Stimulated activated CD8-positive, alpha-beta memory T cell treated with anti-CD3 and anti-CD28 coated beads, Interleukin-7, amount 100 ng/mL, for 1 hour (primary cell): ENCODE results near the gene CHPF2.

Experiments used
- DNase-seq, 2 donors: peaks; one replicate each; pipeline ENCODE4 v3.0.0-alpha.2; 2020; ENCODE audit warnings: low read depth in 2 of 2

Gene CHPF2

DNA sequence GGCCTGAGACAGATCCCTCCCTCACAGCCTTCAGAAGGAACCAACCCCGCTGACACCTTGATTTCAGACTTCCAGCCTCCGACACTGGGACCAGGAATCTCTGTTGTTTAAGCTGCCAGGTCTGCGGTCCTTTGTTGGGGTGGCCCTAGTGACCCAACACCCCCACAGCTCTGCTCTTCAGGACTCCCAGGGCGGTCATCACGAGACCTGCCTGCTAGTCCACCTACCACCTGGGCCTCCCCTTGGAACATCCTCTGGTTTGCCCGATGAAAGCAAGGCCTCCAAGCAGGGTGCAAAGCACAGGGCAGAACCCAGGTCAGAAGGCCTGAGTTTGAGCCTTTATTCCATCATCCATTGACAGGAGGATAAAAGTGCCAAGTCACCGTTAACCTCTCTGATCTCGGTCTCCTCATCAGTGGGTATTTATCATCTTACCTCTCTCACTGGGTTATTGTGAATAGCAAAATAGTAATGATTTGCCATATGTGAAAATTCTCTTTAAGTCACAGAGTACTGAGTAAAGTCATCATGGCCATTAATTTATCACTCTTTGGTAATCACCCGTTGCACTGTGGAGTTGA, 33.2 kb downstream of the CHPF2 start:
- DNase-seq, result no peak

DNA sequence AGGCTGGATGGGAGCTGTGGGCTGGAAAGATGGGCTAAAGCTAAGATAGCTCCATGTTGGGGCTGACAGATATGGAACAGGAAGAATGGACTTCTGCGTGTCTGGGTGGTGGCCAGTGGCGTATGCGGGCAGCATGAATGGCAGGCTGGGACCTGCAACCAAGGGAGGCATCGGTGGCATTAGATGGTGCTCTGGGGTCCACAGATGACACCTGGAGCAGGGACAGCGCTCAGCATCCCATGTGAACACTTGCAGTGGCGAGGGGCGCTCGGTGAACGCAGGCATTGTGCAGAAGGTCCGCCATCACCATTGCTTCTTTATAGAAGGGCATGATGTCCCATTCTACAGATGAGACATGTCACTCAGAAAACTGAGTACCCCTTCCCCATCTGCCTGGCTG, 37.2 kb downstream of the CHPF2 start:
- DNase-seq, result no peak

DNA sequence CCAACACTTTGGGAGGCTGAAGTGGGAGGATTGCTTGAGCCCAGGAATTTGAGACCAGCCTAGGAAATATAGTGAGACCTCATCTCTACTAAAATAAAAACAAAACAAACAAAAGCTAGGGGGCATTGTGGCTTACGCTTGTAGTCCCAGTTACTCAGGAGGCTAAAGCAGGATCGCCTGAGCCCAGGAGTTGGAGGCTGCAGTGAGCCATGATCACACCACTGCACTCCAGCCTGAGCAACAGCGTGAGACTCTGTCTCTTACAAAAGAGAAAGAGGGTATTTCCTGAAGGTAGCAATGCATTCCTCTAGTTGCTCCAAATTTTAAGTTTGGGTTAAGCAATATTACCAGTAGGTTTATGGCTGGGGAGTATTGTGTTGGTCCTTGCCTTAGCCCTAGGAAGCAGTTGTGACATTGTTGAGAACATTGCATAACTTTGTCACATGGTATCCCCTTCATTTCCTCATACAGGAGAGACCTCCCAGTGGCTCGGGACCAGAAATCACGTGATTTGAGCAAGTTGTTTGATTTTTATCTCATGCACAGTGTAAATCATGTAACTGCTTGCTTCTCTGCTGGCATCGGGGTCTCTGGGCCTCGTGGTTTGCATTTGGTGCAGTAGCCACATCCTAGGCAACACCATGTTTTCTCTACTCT, 39.5 kb downstream of the CHPF2 start:
- DNase-seq, result no peak

DNA sequence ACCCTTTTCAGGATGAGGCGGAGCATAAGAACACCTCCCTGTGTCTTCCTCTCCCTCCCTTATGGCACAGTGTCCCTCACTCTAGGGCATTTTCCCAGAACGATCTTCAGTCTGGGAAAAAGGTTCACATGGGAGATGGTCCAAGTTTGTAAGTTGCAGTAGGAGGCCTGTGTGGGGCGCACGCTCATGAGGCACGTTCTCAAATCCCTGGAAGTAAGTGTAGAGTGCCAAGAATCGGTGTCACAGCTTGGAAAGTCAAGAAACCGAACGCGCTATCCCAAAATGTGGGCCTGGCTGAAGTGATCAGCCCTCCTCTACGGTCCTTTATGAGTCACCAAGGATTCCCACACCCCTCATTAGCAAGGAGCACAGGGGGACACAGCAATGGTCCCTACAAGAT, 40.1 kb downstream of the CHPF2 start:
- no peak for DNase-seq

DNA sequence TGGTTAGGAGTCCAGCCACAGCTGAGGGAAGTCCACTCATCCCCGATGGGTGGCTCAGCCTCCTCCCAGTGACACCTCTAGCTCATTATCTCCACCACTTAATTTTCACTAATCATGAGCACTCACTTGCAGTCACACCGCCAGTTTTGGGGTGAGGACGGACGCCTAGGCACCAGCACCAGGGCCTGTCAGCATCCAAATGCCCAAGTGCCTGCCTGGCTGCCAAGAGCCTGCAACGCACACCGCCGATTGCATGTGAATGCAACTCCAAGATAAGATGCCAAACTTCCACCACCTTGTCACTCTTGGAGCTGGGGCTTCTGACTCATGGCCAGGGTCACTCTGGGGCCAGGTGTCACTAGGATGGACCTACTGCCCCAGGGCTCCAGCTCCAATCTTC, 40.6 kb downstream of the CHPF2 start:
- DNase-seq, result no peak

DNA sequence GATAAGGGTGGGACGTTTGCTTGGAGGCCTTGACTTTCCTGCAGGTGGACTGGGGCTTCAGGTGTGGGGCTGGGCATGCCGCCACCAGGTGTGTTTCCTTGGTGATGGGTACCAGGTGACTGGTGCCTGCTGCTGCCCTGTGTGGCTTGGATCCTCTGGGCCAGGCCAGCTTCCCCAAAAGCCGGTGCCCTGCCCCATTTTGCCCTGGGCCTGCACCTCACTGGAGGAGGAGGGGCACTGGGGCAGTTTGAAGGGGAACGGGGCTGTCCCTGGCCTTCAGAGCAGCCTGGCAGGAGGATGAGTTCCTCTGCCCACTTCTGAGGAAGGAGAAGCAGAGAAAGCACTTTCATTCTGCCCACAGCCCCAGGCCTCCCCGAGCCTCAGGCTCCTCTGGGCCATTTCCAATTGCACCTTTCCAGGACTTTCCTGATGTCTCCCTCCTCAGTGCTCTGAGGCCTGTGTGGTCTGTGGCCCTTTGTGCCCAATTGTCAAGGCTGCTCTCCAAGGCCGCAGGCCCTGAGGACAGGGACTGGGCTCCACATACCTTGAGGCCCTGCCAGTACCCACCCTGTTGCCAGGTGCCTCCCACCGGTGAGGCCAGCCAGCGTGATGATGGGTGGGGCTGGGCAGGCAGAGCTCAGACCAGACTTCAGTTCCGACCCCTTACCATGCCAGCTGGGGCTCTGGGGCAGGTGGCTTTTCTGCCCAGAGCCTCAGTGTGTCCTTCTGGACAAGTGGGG, 41.5 kb downstream of the CHPF2 start:
- no peak for DNase-seq

DNA sequence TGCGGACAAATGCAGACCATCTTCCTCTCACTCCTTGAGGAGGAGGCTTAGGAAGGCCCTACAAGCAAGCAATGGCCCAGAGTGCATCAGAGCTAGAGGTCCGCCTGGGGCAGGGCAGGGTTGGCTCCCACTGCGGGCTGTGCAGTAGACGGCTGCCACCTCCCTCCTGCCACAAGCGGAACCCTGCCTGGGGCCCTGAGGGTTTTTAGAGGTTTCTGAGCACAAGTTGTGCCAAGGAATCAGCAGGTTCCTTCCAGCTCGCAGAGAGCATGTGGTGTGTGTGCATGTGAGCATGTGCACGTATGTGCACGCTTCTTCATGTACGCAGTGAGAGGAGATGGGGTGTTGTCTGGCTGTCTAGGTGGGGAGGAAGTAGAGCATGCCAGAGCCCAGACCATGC, 42.1 kb downstream of the CHPF2 start:
- no peak for DNase-seq

DNA sequence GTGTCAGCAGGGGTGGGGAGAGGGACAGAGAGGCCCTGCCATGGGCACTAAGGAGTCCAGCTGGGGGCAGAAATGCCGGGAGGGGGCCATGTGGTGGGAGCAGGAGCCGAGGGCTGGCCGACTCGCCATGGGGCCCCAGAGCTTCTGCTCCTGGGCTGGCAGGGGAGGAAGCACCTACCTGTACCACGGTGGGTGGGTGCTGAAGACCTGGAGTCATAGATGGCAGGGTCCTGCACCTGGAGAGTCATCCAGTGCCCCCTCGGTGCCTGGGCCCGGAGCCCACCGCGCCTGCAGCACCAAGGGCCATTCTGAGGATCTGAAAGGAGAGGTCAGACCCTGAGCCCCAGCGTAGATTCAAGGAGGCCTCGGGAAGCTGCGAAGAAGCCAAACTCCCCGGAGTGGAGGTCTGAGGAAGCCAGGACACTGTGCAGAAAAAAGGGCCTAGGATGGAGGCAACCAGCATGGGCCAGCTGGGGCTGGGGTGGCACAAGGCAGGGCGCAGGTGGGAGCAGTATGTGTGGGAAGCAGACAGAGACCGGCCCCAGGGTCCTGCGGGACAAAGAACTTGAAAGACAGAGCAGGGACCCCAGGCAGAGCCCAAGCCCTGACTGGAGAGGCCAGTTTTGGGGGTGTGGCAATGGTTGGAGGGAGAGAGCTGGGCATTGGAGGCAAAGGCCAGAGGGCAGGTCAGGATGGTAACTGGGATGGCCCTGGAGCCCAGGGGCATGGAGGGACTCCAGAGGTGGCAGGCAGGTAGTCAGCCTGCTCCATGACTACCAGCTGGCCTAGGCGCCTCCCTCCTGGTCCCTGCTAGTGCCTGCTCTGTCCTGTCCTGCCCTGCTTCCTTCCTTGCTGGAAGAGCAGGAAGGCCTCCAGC, 42.9 kb downstream of the CHPF2 start:
- no peak for DNase-seq

DNA sequence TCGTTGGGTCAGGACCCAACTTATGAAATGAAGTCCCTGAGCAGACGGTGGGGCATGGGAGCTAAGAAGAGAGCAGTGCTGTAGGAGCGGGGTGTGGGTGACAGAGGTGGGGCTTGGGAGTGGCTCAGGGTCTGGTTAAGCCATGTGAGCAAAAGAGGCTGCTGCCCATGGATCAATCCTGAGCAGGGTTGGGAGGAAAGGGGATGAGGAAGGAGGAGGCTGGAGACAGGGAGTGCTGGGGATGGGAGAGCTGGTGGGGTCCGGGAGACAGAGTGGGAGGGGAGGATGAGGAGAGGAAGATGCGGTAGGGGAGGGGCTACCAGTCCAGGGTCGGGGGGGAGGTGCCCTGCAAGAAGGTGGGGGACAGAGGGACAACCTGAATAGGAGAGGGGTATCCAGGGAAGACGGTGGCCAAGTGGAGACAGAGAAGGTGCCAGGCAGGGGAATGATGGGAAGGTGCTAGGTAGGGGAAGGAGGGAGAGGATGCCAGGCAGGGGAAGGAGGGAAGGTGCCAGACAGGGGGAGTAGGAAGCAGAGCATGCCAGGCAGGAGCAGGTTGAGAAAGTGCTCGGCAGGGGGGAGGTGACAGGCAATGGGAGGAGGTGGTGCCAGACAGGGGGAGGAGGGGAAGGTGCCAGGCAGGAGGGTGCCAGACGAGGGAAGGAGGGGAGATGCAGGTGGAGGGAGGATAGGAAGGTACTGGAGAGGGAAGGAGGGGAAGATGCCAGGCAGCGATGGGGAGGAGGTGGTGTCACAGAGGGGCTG, 43.7 kb downstream of the CHPF2 start:
- no peak for DNase-seq

DNA sequence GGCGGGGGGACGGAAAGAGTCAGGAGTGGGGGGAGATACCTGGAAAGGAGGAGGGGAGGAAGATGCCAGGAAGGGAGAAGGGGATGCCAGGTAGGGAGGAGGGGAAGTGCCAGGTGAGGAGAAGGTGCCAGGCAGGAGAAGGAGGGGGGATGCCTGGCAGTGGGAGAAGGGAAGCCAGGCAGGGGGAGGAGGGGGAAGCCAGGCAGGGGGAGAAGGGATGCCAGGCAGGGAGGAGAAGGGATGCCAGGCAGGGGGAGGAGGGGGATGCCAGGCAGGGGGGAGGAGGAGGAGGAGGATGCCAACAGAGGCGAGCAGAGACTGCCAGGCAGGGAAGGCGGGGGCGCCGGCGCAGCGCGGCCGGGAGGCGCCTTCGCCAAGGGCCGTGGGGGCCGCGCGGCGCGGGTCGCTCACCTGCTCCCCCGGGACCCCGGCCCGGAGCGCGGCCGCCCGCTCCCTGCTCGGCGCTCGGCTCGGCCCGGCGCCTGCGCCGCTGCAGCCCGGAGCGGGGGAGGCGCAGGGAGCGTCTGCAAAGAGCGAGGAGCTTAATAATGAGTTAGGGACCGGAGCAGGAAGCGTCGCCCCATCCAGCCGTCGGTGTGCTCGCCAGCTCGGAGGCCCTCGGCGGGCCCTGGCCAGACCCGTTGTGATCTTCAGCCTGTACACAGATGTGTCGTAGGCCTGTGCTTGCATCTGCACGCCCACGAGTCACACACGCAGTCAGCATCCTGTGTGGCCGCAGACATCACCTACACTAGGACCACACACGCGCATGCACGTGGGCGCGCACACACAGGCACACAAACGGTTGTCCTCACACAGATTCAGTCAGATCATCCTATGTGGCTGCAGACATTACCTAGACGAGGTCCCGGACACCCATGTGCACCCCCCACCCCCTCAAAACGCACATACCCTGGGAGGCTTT, 44.6 kb downstream of the CHPF2 start:
- peak in 1 of 2 donors; percentile 19 for DNase-seq

DNA sequence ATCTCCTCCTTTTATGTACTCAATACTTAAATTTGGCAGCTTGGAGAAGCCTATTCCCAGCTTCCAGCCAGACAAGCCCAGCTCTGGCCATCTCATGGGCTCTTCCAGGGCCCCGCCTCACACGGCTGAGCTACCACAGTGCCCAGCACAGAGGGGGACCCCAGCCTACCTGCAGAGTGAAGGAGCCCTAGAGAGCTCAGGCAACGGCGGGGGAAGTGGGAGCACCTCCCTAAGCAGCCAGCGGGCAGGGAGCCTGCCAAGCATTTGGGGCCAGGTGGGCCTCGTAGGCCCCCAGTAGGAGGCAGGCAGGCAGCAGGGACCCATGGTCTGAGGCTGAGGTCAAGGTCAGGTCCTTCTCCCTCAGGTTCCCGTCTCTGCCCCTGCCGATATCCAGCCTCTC, 45.3 kb downstream of the CHPF2 start:
- DNase-seq, result no peak

DNA sequence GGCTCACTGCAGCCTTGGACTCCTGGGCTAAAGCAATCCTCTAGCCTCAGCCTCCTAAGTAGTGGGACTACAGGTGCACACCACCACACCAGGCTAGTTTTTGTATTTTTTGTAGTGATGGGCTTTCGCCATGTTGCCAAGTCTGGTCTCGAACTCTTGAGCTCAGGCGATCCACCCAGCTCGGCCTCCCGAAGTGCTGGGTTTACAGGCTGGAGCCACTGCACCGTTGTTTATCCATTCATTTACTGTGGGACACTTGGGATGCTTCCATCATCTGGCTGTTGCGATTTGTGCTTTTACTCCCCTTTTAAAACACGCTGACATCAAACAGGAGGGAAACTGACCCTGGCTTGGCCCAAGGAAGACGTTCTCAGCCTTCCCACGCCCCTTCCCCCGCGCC, 46.7 kb downstream of the CHPF2 start:
- no peak for DNase-seq

DNA sequence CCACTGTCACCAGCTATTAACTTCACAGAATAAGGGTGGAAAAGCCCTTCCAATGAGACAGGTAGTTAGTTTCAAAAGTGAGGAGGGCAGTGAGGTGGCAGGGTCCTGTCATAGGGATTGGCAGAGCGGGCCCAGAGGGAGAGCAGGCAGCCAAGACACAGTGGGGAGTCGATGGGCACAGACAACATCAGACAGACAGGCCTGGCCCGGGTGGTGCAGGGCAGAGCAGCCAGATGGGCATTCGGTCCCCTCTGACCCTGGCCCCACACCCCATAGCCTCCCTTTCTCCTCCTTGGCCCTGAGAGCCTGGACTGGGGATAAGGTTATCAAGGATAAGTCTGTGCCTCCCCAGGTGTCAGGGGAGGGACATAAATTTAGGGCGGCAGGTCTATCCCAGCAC, 47.6 kb downstream of the CHPF2 start:
- no peak for DNase-seq

DNA sequence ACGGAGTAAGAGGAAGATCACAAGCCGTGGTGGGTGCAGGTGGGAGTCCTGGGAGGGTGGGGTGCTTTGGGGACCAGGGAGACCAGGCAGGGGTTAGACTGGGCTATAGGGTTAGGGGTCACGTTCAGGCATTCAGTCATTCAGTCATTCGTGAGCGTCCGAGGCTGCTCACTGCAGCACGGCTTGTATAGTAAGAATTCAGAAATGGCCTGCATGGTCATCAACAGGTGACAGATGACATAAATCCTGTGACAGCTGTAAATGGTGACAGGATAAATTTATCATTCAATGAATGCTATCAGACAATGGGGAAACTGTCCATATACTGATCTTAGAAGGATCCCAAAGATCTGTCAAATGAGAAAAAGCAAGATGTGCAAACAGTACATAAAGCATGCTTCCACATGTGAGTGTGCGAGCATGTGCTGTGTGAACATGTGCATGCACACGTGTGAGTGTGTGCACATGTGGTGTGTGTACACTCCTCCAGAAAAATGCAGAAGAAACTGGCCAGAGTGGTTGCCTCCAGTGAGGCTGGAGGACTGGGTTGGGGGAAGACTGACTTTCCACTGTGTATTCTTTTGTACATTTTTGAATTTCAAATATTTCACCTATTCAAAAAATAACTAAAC, 48.2 kb downstream of the CHPF2 start:
- DNase-seq, result no peak

DNA sequence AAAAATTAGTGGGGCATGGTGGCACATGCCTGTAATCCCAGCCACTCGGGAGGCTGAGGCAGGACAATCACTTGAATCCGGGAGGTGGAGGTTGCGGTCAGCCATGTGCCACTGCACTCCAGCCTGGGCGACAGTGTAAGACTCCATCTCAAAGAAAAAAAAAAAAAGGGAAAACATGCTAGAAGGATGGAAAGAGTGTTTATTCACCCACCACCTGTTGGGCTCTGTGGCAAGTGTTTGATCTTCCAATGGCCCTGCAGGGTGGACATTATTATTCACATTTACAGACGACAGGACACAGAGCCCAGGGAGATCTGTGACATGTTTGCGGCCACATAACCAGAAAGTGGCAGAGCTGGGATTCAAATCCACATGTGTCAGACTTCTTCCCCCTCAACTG, 49.4 kb downstream of the CHPF2 start:
- no peak for DNase-seq

DNA sequence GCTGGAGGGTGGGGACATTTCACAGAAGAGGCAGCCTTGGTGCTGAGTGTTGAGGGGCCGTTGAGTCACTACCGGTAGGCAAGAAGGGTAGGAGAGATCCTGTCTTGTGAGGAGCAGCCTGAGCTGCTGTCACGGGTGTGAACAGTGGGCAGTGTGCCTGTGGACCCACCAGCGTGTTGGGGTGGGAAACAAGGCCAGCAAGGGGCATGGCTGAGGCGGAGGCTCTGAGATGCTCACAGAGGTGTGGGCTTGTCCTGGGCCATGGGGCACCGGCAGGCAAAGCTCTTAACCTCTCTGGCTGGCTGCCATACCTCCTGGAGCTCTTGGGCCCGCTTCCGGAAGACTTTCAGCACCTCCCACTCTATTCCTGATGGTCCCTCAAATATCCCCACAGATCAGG, 49.8 kb downstream of the CHPF2 start:
- DNase-seq, result no peak

DNA sequence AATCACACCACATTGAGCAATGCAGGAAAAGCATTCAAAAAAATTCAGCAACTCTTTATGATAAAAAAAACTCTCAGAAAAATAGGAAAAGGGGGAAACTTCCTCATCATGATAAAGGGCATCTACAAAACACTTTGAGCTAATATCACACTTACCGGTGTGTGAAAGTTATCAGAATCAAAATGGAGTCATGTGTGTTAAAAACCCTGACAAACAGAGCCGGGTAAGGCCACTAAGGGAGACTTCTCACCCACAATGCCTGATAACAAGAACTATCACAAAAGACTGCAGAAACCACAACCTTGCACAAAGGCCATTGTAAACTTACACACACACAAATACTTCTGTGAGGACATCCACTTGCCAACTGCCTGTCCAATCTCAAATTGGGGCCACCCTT, 51.0 kb downstream of the CHPF2 start:
- no peak for DNase-seq

DNA sequence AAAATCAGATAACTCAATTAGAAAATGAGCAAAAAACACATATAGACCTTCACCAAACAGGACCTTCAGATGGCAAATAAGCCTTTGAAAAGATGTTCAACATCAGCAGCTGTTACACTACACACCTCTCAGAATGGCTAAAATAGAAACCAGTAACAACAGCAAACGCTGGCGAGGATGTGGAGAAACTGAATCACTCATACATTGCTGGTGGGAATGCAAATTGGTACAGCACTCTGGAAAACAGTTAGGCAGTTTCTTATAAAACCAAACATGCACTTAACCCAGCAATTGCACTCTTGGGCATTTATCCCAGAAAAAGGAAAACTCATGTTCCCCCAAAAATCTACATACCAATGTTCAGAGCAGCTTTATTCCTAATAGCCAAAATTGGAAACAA, 53.9 kb downstream of the CHPF2 start:
- no peak for DNase-seq
